DND-41 (cell line): ENCODE measurements around the gene FBXO42.

Experiments
- ATAC-seq: fragments of 200-7000 bp; cut with Tn5 transposase; 3 replicates; pipeline ENCODE4 v1.9.1; 2021; ENCODE audit warnings: low read depth; ENCODE audit not compliant: insufficient read depth
- DNase-seq: peaks from one replicate; pipeline ENCODE4 v3.0.0-alpha.2; 2020
- H2AFZ ChIP-seq: 2 replicates; pipeline ENCODE4 v1.6.0; 2012; ENCODE audit warnings: low read depth, low read length
- H3K27ac ChIP-seq: 2 replicates; pipeline ENCODE4 v1.5.1; 2012; ENCODE audit warnings: low read length, inconsistent platforms
- H3K27me3 ChIP-seq: fragments of 200-600 bp; sonication (generic); 2 replicates; pipeline ENCODE4 v1.6.0; 2012; ENCODE audit warnings: low read length, mild to moderate bottlenecking, inconsistent platforms; ENCODE audit not compliant: insufficient read depth, poor library complexity
- H3K36me3 ChIP-seq: 2 replicates; pipeline ENCODE4 v1.5.1; 2012; ENCODE audit warnings: low read length, inconsistent platforms; ENCODE audit not compliant: insufficient read depth
- H3K4me1 ChIP-seq: 2 replicates; pipeline ENCODE4 v1.5.1; 2012; ENCODE audit warnings: mild to moderate bottlenecking, low read length; ENCODE audit not compliant: insufficient read depth
- H3K4me2 ChIP-seq: 2 replicates; pipeline ENCODE4 v1.6.0; 2012; ENCODE audit warnings: mild to moderate bottlenecking, moderate library complexity, low read length, inconsistent platforms; ENCODE audit not compliant: insufficient read depth
- H3K4me3 ChIP-seq, 2 experiments: fragments of 200-600 bp in 1 of 2; shearing (Covaris generic) in 1 of 2; 2 replicates each; pipeline ENCODE4 v1.5.1; 2012 to 2016; ENCODE audit warnings: inconsistent platforms in 2 of 2, low read length in 2 of 2, mild to moderate bottlenecking in 2 of 2, low read depth in 1 of 2, moderate library complexity in 1 of 2
- H3K79me2 ChIP-seq: 2 replicates; pipeline ENCODE4 v1.6.0; 2012; ENCODE audit warnings: low read length, inconsistent platforms; ENCODE audit not compliant: insufficient read depth
- H3K9ac ChIP-seq: 2 replicates; pipeline ENCODE4 v1.6.0; 2012; ENCODE audit warnings: low read depth, mild to moderate bottlenecking, inconsistent platforms, low read length, moderate library complexity
- H3K9me3 ChIP-seq: 2 replicates; pipeline ENCODE4 v1.5.1; 2012; ENCODE audit warnings: low read length, moderate library complexity, mild to moderate bottlenecking, inconsistent platforms; ENCODE audit not compliant: insufficient read depth, severe bottlenecking
- H4K20me1 ChIP-seq: 2 replicates; pipeline ENCODE4 v1.6.0; 2012; ENCODE audit warnings: low read length; ENCODE audit not compliant: insufficient read depth
- CTCF ChIP-seq: IDR thresholded peaks from 2 replicates; pipeline ENCODE4 v1.5.1; 2012; ENCODE audit warnings: borderline replicate concordance, low read length, moderate library complexity, mild to moderate bottlenecking; ENCODE audit not compliant: poor library complexity, severe bottlenecking; ENCODE audit errors: extremely low read depth
- EZH2 ChIP-seq: IDR thresholded peaks from 3 replicates; pipeline ENCODE4 v1.6.1; 2012; ENCODE audit warnings: borderline replicate concordance, low read depth, mild to moderate bottlenecking, moderate library complexity, low read length, inconsistent platforms; ENCODE audit not compliant: severe bottlenecking

FBXO42 gene

DNA sequence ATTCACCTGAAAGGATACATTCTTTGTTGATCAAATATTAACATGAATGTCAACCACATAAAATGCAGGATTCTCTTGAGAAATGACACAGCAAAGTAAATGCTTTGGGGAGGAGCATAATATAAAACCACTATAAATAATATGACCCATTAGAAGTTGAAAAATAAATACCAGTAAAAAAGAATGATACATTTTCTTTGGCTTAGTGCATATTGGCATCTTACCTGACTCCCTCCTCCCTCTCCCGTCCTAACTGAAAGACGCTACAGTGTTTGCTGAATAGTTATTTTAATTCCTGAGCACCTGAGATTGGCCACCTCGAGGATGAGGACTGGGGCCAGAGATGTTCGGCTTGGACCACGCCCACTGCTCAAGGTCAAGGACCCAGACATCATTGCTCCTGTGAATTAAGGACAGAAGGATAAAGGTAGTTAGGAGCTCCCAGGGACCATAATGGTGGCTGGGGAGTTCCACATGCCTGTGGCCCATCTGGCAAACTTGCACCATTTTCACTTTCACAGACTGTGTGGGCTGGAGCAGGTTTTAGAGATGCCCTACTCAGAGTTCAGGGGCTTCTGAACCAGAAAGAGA is 98.9 kb downstream of the FBXO42 start:
- no peak for TF ChIP-seq EZH2
- no peak for TF ChIP-seq CTCF

GRCh38 chr1:16252912-16253311 is 99.4 kb downstream of the FBXO42 start:
- H3K4me3 ChIP-seq: no peak overlapping the region
- H3K27ac ChIP-seq: no peak overlapping the region
- H3K4me2 ChIP-seq: no peak overlapping the region
- no peak overlapping the region for H2AFZ ChIP-seq
- H3K27me3 ChIP-seq: no peaks in the 10 kb centered on the region
- peaks cover 8% of the 10 kb centered on the region; the same call in 1 of the 2 replicates for H3K4me1 ChIP-seq
- ATAC-seq (no peak), DNase-seq (no peak)
- peaks cover 72% of the 10 kb centered on the region for H3K36me3 ChIP-seq
- H4K20me1 ChIP-seq: no peaks in the 10 kb centered on the region
- H3K79me2 ChIP-seq: no peaks in the 10 kb centered on the region
- no peak overlapping the region for H3K9ac ChIP-seq
- H3K9me3 ChIP-seq: no peaks in the 10 kb centered on the region
- TF ChIP-seq EZH2: no peak
- TF ChIP-seq CTCF: no peak

More for the DNA sequence above, 98.9 kb downstream of the FBXO42 start:
- Histone ChIP-seq H4K20me1 (no peaks in the 10 kb centered on the region), H2AFZ (no peak overlapping the region), H3K9ac (no peak overlapping the region), H3K4me2 (no peak overlapping the region), H3K27ac (no peak overlapping the region), H3K4me1 (peaks cover 4% of the 10 kb centered on the region; the same call in 1 of the 2 replicates), H3K27me3 (no peaks in the 10 kb centered on the region), H3K4me3 (no peak overlapping the region), H3K9me3 (no peaks in the 10 kb centered on the region), H3K36me3 (peaks cover 68% of the 10 kb centered on the region), H3K79me2 (no peaks in the 10 kb centered on the region; the same call in 1 of the 2 replicates)
- DNase-seq (no peak), ATAC-seq (no peak)

GRCh38 chr1:16251381-16251780 is 100.9 kb downstream of the FBXO42 start:
- TF ChIP-seq EZH2 (no peak), CTCF (no peak)
- ATAC-seq (no peak), DNase-seq (no peak)
- Histone ChIP-seq H3K27me3 (no peaks in the 10 kb centered on the region), H3K9ac (no peak overlapping the region), H3K4me1 (peaks cover 8% of the 10 kb centered on the region; the same call in 1 of the 2 replicates), H4K20me1 (no peaks in the 10 kb centered on the region), H3K36me3 (peaks cover 77% of the 10 kb centered on the region), H3K27ac (no peak overlapping the region), H3K4me2 (no peak overlapping the region), H3K79me2 (no peaks in the 10 kb centered on the region), H3K4me3 (no peak overlapping the region), H3K9me3 (no peaks in the 10 kb centered on the region), H2AFZ (no peak overlapping the region)
